Mesendoderm (in vitro differentiated cells): Measurements from ENCODE around the gene CEACAM21.
"Not testable (repeated sequence)": the region's sequence is repeated elsewhere in the genome, so short reads cannot be mapped to it uniquely, and the experiment has no call there.

Experiments
- DNase-seq: peaks from one replicate; pipeline ENCODE4 v3.0.0; 2013
- H2AK5ac ChIP-seq: 2 replicates; pipeline ENCODE4 v1.6.1; 2013; ENCODE audit warnings: low read length, inconsistent platforms
- H2BK120ac ChIP-seq: 2 replicates; pipeline ENCODE4 v1.6.1; 2013; ENCODE audit warnings: low read depth, mild to moderate bottlenecking, low read length, moderate library complexity, mixed read lengths
- H2BK15ac ChIP-seq: replicated peaks from 2 replicates; pipeline ENCODE4 v1.6.1; 2013; ENCODE audit warnings: low read depth, mild to moderate bottlenecking, moderate library complexity
- H2BK5ac ChIP-seq: 2 replicates; pipeline ENCODE4 v1.6.1; 2013; ENCODE audit warnings: low read length, inconsistent platforms
- H3K18ac ChIP-seq: 2 replicates; pipeline ENCODE4 v1.6.1; 2013; ENCODE audit warnings: mild to moderate bottlenecking, low read length, mixed read lengths
- H3K23ac ChIP-seq: one replicate; pipeline ENCODE4 v1.6.1; 2013; ENCODE audit warnings: low read length
- H3K27ac ChIP-seq: 2 replicates; pipeline ENCODE4 v1.5.1; 2013; ENCODE audit warnings: low read depth, mild to moderate bottlenecking, inconsistent platforms, low read length, moderate library complexity
- H3K27me3 ChIP-seq: 2 replicates; pipeline ENCODE4 v1.6.1; 2013; ENCODE audit warnings: low read length, control low read depth, mild to moderate bottlenecking, inconsistent platforms; ENCODE audit not compliant: insufficient read depth, poor library complexity
- H3K36me3 ChIP-seq: 2 replicates; pipeline ENCODE4 v1.6.1; 2013; ENCODE audit warnings: low read length, inconsistent platforms; ENCODE audit not compliant: control insufficient read depth, insufficient read depth
- H3K4ac ChIP-seq: one replicate; pipeline ENCODE4 v1.6.1; 2013; ENCODE audit warnings: low read depth, mild to moderate bottlenecking, low read length, moderate library complexity
- H3K4me1 ChIP-seq: 2 replicates; pipeline ENCODE4 v1.6.1; 2013; ENCODE audit warnings: low read depth, low read length, inconsistent platforms; ENCODE audit not compliant: control insufficient read depth
- H3K4me2 ChIP-seq: 2 replicates; pipeline ENCODE4 v1.6.1; 2013; ENCODE audit warnings: low read length
- H3K4me3 ChIP-seq: 2 replicates; pipeline ENCODE4 v1.5.1; 2013; ENCODE audit warnings: mild to moderate bottlenecking, low read length
- H3K56ac ChIP-seq: one replicate; pipeline ENCODE4 v1.6.1; 2013; ENCODE audit warnings: low read length
- H3K79me1 ChIP-seq: 2 replicates; pipeline ENCODE4 v1.6.1; 2013; ENCODE audit warnings: low read length, inconsistent platforms
- H3K79me2 ChIP-seq: 2 replicates; pipeline ENCODE4 v1.6.1; 2013; ENCODE audit warnings: mild to moderate bottlenecking, low read length; ENCODE audit not compliant: control insufficient read depth, insufficient read depth
- H3K9ac ChIP-seq: 2 replicates; pipeline ENCODE4 v1.6.1; 2013; ENCODE audit warnings: low read length, inconsistent platforms
- H4K5ac ChIP-seq: one replicate; pipeline ENCODE4 v1.6.1; 2013; ENCODE audit warnings: low read length
- H4K8ac ChIP-seq: one replicate; pipeline ENCODE4 v1.6.1; 2013; ENCODE audit warnings: low read depth, mild to moderate bottlenecking, control low read depth, low read length, moderate library complexity
- WGBS: extraction: QIAGEN DNeasy Blood & Tissue Kit; methylation state at CpG from one replicate; pipeline ENCODE4 v1.1.7; 2013; ENCODE audit warnings: low lambda C conversion rate, missing lambda C conversion rate; ENCODE audit not compliant: insufficient coverage; ENCODE audit errors: extremely low coverage; 5-methylcytosine and 5-hydroxymethylcytosine counted together

CEACAM21 gene

DNA sequence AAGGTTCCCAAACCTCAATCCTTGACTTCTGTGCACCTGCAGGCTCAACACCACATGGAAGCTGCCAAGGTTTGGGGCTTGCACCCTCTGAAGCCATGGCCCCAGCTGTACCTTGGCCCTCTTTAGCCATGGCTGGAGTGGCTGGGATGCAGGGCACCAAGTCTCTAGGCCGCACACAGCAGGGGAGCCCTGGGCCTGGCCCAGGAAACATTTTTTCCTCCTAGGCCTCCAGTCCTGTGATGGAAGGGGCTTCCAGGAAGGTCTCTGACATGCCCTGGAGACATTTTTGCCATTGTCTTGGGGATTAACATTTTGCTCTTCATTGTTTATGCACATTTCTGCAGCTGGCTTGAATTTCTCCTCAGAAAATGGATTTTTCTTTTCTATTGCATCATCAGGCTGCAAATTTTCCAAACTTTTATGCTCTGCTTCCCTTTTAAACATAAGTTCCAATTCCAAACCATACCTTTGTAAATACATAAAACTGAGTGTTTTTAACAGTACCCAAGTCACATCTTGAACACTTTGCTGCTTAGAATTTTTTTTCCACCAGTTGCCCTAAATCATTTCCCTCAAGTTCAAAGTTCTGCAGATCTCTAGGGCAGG is 6.7 kb downstream of the CEACAM21 start:
- not testable (repeated sequence) for H3K4me2 ChIP-seq, H2BK15ac ChIP-seq, H3K4ac ChIP-seq, H2BK120ac ChIP-seq, H3K56ac ChIP-seq, H3K27ac ChIP-seq, H3K4me3 ChIP-seq, H3K4me1 ChIP-seq, H3K18ac ChIP-seq, H2AK5ac ChIP-seq, H3K36me3 ChIP-seq, H3K79me2 ChIP-seq, H3K27me3 ChIP-seq, H3K23ac ChIP-seq, H3K79me1 ChIP-seq, H2BK5ac ChIP-seq, H4K5ac ChIP-seq, H4K8ac ChIP-seq, H3K9ac ChIP-seq
- peak; percentile 2 for DNase-seq
- WGBS = no CpG with 5 or more reads among the region's 1 CpG

DNA sequence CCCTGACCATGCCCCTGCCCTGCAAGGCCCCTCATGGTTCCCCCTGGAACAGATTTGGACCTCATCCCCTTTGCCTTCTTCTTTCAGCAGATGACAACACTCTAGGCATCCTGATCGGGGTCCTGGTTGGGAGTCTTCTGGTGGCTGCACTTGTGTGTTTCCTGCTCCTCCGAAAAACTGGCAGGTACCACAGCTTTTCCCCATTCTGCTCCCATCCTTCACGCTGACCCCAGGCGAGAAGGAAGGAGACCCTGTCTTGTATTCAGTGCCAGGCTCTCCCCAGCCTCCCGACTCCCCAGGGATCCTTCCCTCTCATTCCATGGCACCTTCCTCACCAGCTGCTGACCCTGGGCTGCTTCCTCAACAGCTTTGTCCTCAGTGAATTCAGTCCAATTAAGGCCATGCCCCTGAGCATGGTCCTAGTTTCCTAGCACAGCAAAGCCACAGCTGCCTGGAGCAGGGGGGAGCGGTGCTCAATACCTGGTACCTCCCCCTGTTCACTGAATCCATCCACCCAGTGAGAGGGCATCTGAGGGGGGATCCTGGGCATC is 8.4 kb downstream of the CEACAM21 start:
- Histone ChIP-seq H3K18ac (no peak overlapping the region), H3K79me2 (no peaks in the 10 kb centered on the region), H3K79me1 (no peaks in the 10 kb centered on the region), H3K23ac (no peak overlapping the region), H3K4me2 (no peak overlapping the region), H3K4me3 (no peak overlapping the region), H2BK120ac (no peak overlapping the region), H2BK5ac (no peak overlapping the region), H3K36me3 (no peaks in the 10 kb centered on the region), H2AK5ac (no peak overlapping the region), H3K9ac (no peak overlapping the region), H3K4ac (no peak overlapping the region), H2BK15ac (no peak overlapping the region), H3K27ac (no peak overlapping the region), H4K8ac (no peak overlapping the region), H3K4me1 (no peaks in the 10 kb centered on the region), H3K27me3 (no peaks in the 10 kb centered on the region), H4K5ac (no peak overlapping the region), H3K56ac (no peak overlapping the region)
- DNase-seq = no peak
- WGBS = no CpG with 5 or more reads among the region's 6 CpGs

DNA sequence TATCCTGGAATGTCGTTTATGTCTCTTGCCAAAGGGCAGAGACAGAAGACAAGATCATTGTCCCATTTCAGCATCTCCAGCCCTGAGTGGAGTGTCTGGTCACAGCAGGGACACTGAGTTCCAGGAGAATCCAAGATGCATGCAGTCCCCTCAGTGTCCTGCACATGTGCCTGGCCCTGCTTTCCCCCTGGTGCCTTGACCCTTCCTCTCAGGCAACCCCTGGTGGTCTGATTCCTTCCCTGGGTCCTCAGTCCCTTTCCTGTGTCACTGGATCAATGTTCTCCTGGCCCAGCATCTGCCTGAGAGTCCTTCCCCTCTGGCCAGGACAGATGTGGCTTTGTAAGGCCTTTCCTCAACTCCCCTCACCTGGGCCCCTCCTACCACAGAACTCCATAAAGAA is 9.0 kb downstream of the CEACAM21 start:
- Histone ChIP-seq H3K4ac (no peak overlapping the region), H3K9ac (no peak overlapping the region), H2BK120ac (no peak overlapping the region), H2BK15ac (no peak overlapping the region), H3K36me3 (no peaks in the 10 kb centered on the region), H2BK5ac (no peak overlapping the region), H3K23ac (no peak overlapping the region), H3K56ac (no peak overlapping the region), H2AK5ac (no peak overlapping the region), H4K5ac (no peak overlapping the region), H3K79me2 (no peaks in the 10 kb centered on the region), H3K4me3 (no peak overlapping the region), H3K18ac (no peak overlapping the region), H3K27ac (no peak overlapping the region), H4K8ac (no peak overlapping the region), H3K4me2 (no peak overlapping the region), H3K27me3 (no peaks in the 10 kb centered on the region), H3K4me1 (no peaks in the 10 kb centered on the region), H3K79me1 (no peaks in the 10 kb centered on the region)
- DNase-seq = no peak
- no CpG with 5 or more reads among the region's 1 CpG for WGBS

DNA sequence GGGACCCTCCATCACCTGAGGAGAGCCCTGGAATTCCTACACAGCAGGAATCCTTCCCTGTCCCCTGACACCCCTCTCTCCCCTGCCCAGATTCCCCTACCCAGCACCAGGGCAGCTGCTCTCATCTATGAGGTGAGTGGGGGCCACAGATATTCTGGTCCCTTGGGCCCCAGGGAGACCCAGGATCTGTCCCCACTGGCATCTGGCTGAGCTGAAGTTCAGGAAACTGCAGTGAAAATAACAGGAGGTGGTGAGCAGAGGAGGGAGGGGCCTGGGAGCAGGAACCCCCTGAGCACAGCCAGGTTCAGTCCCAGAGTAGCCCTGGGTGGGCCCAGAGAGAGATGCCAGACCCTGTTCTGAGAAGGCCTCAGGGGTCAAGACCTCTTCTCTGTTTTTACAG is 10.1 kb downstream of the CEACAM21 start:
- no peak overlapping the region for H2BK15ac ChIP-seq
- no peak overlapping the region for H4K5ac ChIP-seq
- no peak overlapping the region for H3K4me3 ChIP-seq
- no peaks in the 10 kb centered on the region for H3K79me1 ChIP-seq
- H3K4ac ChIP-seq = no peak overlapping the region
- H3K4me2 ChIP-seq = no peak overlapping the region
- no peaks in the 10 kb centered on the region for H3K36me3 ChIP-seq
- no peaks in the 10 kb centered on the region for H3K27me3 ChIP-seq
- no peak overlapping the region for H4K8ac ChIP-seq
- no peak overlapping the region for H2BK5ac ChIP-seq
- no peaks in the 10 kb centered on the region for H3K79me2 ChIP-seq
- H3K23ac ChIP-seq = no peak overlapping the region
- H3K4me1 ChIP-seq = no peaks in the 10 kb centered on the region
- no peak overlapping the region for H3K9ac ChIP-seq
- DNase-seq = no peak
- H3K27ac ChIP-seq = no peak overlapping the region
- no peak overlapping the region for H2BK120ac ChIP-seq
- no peak overlapping the region for H3K18ac ChIP-seq
- no peak overlapping the region for H2AK5ac ChIP-seq
- H3K56ac ChIP-seq = no peak overlapping the region

DNA sequence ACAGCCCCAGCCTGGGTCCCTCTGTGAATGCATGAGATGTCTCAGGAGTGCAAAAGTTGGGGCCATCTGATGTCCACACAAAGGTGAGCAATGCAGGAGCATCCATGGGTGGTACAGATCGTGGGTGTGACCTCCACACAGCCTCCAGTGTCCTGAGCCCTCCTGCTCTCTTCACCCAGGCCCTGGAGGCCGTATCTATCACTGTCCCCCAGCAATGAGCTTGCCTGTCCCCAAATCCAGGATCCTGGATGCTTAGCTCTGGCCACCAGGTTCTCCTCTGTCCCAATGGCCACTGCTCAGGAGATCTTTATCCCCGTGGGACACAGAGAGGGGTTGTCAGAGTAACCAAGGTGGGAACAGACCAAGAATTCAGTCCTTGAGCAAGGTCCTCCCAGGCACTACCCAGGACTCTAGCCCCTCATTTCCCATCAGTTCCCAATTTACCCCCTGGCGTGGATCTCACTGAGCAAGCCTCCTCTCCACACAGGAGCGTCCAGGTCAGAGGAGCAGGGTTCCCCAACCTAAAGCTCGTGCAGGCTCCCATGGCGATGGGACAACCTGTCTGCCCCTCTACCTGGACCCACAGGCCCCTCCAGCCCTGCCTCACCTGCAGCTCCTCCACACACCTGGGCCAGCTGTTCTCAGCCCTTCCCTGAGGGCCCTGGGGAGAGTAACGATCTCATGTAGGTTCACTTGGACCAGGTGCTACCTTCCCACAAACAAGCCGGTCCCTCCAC is 11.3 kb downstream of the CEACAM21 start:
- Histone ChIP-seq H3K36me3 (no peaks in the 10 kb centered on the region), H3K4ac (no peak overlapping the region), H3K4me3 (no peak overlapping the region), H3K27me3 (no peaks in the 10 kb centered on the region), H3K18ac (no peak overlapping the region), H3K9ac (no peak overlapping the region), H3K27ac (no peak overlapping the region), H4K8ac (no peak overlapping the region), H3K23ac (no peak overlapping the region), H3K79me1 (no peaks in the 10 kb centered on the region), H2BK15ac (no peak overlapping the region), H3K4me2 (no peak overlapping the region), H2AK5ac (no peak overlapping the region), H2BK5ac (no peak overlapping the region), H4K5ac (no peak overlapping the region), H3K4me1 (no peaks in the 10 kb centered on the region), H3K56ac (no peak overlapping the region), H2BK120ac (no peak overlapping the region), H3K79me2 (no peaks in the 10 kb centered on the region)
- DNase-seq = no peak
- no CpG with 5 or more reads among the region's 9 CpGs for whole genome bisulfite sequencing

DNA sequence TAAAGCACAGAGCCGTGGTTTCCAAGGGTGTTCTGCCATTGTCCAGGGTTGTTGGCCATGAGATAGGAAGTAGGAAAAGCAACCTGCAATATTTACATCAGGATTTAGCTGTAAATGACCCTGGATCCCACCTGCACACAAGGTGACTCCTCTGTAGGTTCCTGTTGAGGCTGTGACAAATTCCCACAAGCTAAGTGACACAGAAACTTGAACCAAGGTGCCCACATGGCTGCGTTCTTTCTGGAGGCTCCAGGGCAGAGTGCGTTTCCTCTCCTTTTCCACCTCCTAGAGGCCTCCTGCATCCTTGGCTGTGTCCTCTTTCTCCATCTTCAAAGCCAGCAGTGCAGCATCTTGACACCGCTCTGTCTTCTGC is 11.9 kb downstream of the CEACAM21 start:
- Histone ChIP-seq H3K27me3 (no peaks in the 10 kb centered on the region), H3K18ac (no peak overlapping the region), H3K4me2 (no peak overlapping the region), H3K4ac (no peak overlapping the region), H3K79me1 (no peaks in the 10 kb centered on the region), H2BK15ac (no peak overlapping the region), H4K5ac (no peak overlapping the region), H3K4me3 (no peak overlapping the region), H3K27ac (no peak overlapping the region), H3K36me3 (no peaks in the 10 kb centered on the region), H3K4me1 (no peaks in the 10 kb centered on the region), H3K79me2 (no peaks in the 10 kb centered on the region), H2AK5ac (no peak overlapping the region), H3K9ac (no peak overlapping the region), H2BK120ac (no peak overlapping the region), H3K56ac (no peak overlapping the region), H3K23ac (no peak overlapping the region), H4K8ac (no peak overlapping the region), H2BK5ac (no peak overlapping the region)
- no peak for DNase-seq
- WGBS = no CpG with 5 or more reads among the region's 4 CpGs
